ENCODE data around the gene SLAMF1. TPM values are rescaled to one million over a fixed set of nuclear protein-coding genes. Genes with fewer than 3 reads are reported as not detected.

SLAMF1 gene
- total and polyA plus RNA-seq, 2 experiments from 2014 or later = not detected

- H3F3A ChIP-seq (replicated peaks; ENCODE audit: low read depth) = no peaks in the 10 kb centered on the region
- Mint-ChIP-seq H3K9me3 (no peaks in the 10 kb centered on the region; the same call in 2 of the 3 replicates), H3K36me3 (ENCODE audit: low read depth) (no peaks in the 10 kb centered on the region), H3K27me3 (ENCODE audit: insufficient read depth, low read depth, poor library complexity) (no peaks in the 10 kb centered on the region), H3K27ac (no peak overlapping the region), H3K4me1 (no peaks in the 10 kb centered on the region), H3K4me3 (no peak overlapping the region)
- no peak for ATAC-seq
- H3K4me2 ChIP-seq = no peak overlapping the region
- H4K20me1 ChIP-seq (replicated peaks; ENCODE audit: insufficient read depth) = no peaks in the 10 kb centered on the region
- H3K9me2 ChIP-seq (ENCODE audit: insufficient read depth) = no peaks in the 10 kb centered on the region; the same call in 1 of the 2 replicates
- TF ChIP-seq NANOG (IDR thresholded peaks at IDR 0.05; ENCODE audit: borderline replicate concordance) (no peak), JUNB (IDR thresholded peaks at IDR 0.05; ENCODE audit: unreplicated experiment) (no peak), EZH2 (IDR thresholded peaks at IDR 0.05; ENCODE audit: low read depth, unreplicated experiment) (no peak), ZNF331 (CRISPR knock-in tag; IDR thresholded peaks at IDR 0.05; ENCODE audit: low read depth) (no peak), STAT1 (IDR thresholded peaks at IDR 0.05; ENCODE audit: unreplicated experiment) (no peak), POLR2AphosphoS5 (IDR thresholded peaks at IDR 0.05; ENCODE audit: low read depth) (no peak), EZH2phosphoT487 (IDR thresholded peaks at IDR 0.05; ENCODE audit: unreplicated experiment) (no peak), CREB1 (CRISPR knock-in tag; IDR thresholded peaks at IDR 0.05; ENCODE audit: low read depth) (no peak), ZNF114 (CRISPR knock-in tag; IDR thresholded peaks at IDR 0.05) (no peak), ETS1 (IDR thresholded peaks at IDR 0.05) (no peak)
- TF ChIP-seq, protein P1, sequence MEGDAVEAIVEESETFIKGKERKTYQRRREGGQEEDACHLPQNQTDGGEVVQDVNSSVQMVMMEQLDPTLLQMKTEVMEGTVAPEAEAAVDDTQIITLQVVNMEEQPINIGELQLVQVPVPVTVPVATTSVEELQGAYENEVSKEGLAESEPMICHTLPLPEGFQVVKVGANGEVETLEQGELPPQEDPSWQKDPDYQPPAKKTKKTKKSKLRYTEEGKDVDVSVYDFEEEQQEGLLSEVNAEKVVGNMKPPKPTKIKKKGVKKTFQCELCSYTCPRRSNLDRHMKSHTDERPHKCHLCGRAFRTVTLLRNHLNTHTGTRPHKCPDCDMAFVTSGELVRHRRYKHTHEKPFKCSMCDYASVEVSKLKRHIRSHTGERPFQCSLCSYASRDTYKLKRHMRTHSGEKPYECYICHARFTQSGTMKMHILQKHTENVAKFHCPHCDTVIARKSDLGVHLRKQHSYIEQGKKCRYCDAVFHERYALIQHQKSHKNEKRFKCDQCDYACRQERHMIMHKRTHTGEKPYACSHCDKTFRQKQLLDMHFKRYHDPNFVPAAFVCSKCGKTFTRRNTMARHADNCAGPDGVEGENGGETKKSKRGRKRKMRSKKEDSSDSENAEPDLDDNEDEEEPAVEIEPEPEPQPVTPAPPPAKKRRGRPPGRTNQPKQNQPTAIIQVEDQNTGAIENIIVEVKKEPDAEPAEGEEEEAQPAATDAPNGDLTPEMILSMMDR (conservative IDR thresholded peaks at IDR 0.05; ENCODE audit: low read depth in 2 of 2) = no peak
- TF ChIP-seq, protein P2, sequence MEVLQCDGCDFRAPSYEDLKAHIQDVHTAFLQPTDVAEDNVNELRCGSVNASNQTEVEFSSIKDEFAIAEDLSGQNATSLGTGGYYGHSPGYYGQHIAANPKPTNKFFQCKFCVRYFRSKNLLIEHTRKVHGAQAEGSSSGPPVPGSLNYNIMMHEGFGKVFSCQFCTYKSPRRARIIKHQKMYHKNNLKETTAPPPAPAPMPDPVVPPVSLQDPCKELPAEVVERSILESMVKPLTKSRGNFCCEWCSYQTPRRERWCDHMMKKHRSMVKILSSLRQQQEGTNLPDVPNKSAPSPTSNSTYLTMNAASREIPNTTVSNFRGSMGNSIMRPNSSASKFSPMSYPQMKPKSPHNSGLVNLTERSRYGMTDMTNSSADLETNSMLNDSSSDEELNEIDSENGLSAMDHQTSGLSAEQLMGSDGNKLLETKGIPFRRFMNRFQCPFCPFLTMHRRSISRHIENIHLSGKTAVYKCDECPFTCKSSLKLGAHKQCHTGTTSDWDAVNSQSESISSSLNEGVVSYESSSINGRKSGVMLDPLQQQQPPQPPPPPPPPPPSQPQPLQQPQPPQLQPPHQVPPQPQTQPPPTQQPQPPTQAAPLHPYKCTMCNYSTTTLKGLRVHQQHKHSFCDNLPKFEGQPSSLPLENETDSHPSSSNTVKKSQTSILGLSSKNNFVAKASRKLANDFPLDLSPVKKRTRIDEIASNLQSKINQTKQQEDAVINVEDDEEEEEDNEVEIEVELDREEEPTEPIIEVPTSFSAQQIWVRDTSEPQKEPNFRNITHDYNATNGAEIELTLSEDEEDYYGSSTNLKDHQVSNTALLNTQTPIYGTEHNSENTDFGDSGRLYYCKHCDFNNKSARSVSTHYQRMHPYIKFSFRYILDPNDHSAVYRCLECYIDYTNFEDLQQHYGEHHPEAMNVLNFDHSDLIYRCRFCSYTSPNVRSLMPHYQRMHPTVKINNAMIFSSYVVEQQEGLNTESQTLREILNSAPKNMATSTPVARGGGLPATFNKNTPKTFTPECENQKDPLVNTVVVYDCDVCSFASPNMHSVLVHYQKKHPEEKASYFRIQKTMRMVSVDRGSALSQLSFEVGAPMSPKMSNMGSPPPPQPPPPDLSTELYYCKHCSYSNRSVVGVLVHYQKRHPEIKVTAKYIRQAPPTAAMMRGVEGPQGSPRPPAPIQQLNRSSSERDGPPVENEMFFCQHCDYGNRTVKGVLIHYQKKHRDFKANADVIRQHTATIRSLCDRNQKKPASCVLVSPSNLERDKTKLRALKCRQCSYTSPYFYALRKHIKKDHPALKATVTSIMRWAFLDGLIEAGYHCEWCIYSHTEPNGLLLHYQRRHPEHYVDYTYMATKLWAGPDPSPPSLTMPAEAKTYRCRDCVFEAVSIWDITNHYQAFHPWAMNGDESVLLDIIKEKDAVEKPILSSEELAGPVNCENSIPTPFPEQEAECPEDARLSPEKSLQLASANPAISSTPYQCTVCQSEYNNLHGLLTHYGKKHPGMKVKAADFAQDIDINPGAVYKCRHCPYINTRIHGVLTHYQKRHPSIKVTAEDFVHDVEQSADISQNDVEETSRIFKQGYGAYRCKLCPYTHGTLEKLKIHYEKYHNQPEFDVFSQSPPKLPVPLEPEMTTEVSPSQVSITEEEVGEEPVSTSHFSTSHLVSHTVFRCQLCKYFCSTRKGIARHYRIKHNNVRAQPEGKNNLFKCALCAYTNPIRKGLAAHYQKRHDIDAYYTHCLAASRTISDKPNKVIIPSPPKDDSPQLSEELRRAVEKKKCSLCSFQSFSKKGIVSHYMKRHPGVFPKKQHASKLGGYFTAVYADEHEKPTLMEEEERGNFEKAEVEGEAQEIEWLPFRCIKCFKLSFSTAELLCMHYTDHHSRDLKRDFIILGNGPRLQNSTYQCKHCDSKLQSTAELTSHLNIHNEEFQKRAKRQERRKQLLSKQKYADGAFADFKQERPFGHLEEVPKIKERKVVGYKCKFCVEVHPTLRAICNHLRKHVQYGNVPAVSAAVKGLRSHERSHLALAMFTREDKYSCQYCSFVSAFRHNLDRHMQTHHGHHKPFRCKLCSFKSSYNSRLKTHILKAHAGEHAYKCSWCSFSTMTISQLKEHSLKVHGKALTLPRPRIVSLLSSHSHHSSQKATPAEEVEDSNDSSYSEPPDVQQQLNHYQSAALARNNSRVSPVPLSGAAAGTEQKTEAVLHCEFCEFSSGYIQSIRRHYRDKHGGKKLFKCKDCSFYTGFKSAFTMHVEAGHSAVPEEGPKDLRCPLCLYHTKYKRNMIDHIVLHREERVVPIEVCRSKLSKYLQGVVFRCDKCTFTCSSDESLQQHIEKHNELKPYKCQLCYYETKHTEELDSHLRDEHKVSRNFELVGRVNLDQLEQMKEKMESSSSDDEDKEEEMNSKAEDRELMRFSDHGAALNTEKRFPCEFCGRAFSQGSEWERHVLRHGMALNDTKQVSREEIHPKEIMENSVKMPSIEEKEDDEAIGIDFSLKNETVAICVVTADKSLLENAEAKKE (CRISPR knock-in tag; IDR thresholded peaks at IDR 0.05) = no peak
- TF ChIP-seq, protein P3, sequence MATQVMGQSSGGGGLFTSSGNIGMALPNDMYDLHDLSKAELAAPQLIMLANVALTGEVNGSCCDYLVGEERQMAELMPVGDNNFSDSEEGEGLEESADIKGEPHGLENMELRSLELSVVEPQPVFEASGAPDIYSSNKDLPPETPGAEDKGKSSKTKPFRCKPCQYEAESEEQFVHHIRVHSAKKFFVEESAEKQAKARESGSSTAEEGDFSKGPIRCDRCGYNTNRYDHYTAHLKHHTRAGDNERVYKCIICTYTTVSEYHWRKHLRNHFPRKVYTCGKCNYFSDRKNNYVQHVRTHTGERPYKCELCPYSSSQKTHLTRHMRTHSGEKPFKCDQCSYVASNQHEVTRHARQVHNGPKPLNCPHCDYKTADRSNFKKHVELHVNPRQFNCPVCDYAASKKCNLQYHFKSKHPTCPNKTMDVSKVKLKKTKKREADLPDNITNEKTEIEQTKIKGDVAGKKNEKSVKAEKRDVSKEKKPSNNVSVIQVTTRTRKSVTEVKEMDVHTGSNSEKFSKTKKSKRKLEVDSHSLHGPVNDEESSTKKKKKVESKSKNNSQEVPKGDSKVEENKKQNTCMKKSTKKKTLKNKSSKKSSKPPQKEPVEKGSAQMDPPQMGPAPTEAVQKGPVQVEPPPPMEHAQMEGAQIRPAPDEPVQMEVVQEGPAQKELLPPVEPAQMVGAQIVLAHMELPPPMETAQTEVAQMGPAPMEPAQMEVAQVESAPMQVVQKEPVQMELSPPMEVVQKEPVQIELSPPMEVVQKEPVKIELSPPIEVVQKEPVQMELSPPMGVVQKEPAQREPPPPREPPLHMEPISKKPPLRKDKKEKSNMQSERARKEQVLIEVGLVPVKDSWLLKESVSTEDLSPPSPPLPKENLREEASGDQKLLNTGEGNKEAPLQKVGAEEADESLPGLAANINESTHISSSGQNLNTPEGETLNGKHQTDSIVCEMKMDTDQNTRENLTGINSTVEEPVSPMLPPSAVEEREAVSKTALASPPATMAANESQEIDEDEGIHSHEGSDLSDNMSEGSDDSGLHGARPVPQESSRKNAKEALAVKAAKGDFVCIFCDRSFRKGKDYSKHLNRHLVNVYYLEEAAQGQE (IDR thresholded peaks at IDR 0.05; ENCODE audit: unreplicated experiment) = no peak
- no peaks in the 10 kb centered on the region for H3K79me2 ChIP-seq (replicated peaks; ENCODE audit: insufficient read depth)
- DNase-seq (ENCODE audit: low spot score) = no peak
- no peak overlapping the region for H2AFZ ChIP-seq
- H3K27me3 ChIP-seq (ENCODE audit: insufficient read depth) = no peaks in the 10 kb centered on the region
- no peak overlapping the region for H3K27ac ChIP-seq (ENCODE audit: low read depth)
- no peak overlapping the region for H3K4me3 ChIP-seq
- H3K36me3 ChIP-seq (ENCODE audit: insufficient read depth) = no peaks in the 10 kb centered on the region
- H3K4me1 ChIP-seq (ENCODE audit: insufficient read depth) = no peaks in the 10 kb centered on the region
Measured at GRCh38 chr1:160580221-160580812, 66.5 kb downstream of the SLAMF1 start.

All from GM23338 (cell line).